AG04450 (cell line): ENCODE results near the gene DACT3. TPM values are rescaled to one million over a fixed set of nuclear protein-coding genes. Genes with fewer than 3 reads are reported as not detected.

Source experiments
- CTCF ChIA-PET: fragments of 300-600, 350-600 bp; formaldehyde crosslinking; extraction: SDS; loops from one replicate; lab custom pipeline; 2022; ENCODE audit warnings: antibody characterized with exemption, inconsistent platforms; lab: Charles Lee
- POLR2A ChIA-PET: fragments of 350-600 bp; formaldehyde crosslinking; extraction: SDS; loops from one replicate; lab custom pipeline; 2021; ENCODE audit warnings: antibody characterized with exemption, inconsistent platforms; lab: Yijun Ruan, JAX
- DNase-seq: peaks from one replicate; pipeline ENCODE4 v3.0.0-alpha.2; 2011; ENCODE audit warnings: low read depth, low spot score
- H3K27ac ChIP-seq: one replicate; pipeline ENCODE4 v1.5.1; 2012; ENCODE audit warnings: low read depth, low read length, control low read depth
- H3K27me3 ChIP-seq: one replicate; pipeline ENCODE4 v1.6.0; 2012; ENCODE audit warnings: low read length; ENCODE audit not compliant: control insufficient read depth, insufficient read depth
- H3K4me3 ChIP-seq: 2 replicates; pipeline ENCODE4 v1.5.1; 2011; ENCODE audit warnings: mild to moderate bottlenecking, low read depth, low read length, control low read depth
- H3K9me3 ChIP-seq: 2 replicates; pipeline ENCODE4 v1.5.1; 2012; ENCODE audit warnings: low read length; ENCODE audit not compliant: control insufficient read depth, insufficient read depth
- polyA plus RNA-seq: library from polyadenylated mRNA; depleted of rRNA; stranded (reverse); fragments of >200 nt; gene quantifications from 2 replicates; pipeline ENCODE4 v1.2.3, GENCODE V29; 2011
- TF ChIP-seq, protein P1 (sequence below): IDR thresholded peaks from 2 replicates; pipeline ENCODE4 v1.5.1; 2011; ENCODE audit warnings: low read depth, low read length, control low read depth, inconsistent platforms

DACT3 gene
- polyA plus RNA-seq, 1 experiment = 6.1 TPM

DNA sequence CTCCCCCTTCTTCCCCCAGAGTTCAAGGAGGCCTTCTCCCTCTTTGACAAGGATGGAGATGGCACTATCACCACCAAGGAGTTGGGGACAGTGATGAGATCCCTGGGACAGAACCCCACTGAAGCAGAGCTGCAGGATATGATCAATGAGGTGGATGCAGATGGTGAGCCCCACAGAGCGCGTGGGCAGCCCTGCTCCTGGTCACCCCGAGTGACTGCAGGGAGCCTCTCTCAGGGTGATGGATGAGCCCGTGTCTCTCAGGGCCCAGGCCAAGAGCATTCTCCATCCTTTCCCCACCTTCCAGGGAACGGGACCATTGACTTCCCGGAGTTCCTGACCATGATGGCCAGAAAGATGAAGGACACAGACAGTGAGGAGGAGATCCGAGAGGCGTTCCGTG, 52.8 kb downstream of the DACT3 start:
- no peaks in the 10 kb centered on the region for H3K9me3 ChIP-seq
- H3K27me3 ChIP-seq = no peaks in the 10 kb centered on the region
- ChIA-PET CTCF (interaction anchor here (1.3 to 1.9 kb wide), 2 partner anchors 23 to 65 kb away, joined by 3 to 5 read pairs; no protein-coding TSS in a partner anchor), POLR2A (no interaction called here)
- no peak for DNase-seq
- H3K27ac ChIP-seq = no peak overlapping the region
- H3K4me3 ChIP-seq = no peak overlapping the region
- TF ChIP-seq, protein P1, sequence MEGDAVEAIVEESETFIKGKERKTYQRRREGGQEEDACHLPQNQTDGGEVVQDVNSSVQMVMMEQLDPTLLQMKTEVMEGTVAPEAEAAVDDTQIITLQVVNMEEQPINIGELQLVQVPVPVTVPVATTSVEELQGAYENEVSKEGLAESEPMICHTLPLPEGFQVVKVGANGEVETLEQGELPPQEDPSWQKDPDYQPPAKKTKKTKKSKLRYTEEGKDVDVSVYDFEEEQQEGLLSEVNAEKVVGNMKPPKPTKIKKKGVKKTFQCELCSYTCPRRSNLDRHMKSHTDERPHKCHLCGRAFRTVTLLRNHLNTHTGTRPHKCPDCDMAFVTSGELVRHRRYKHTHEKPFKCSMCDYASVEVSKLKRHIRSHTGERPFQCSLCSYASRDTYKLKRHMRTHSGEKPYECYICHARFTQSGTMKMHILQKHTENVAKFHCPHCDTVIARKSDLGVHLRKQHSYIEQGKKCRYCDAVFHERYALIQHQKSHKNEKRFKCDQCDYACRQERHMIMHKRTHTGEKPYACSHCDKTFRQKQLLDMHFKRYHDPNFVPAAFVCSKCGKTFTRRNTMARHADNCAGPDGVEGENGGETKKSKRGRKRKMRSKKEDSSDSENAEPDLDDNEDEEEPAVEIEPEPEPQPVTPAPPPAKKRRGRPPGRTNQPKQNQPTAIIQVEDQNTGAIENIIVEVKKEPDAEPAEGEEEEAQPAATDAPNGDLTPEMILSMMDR = no peak

DNA sequence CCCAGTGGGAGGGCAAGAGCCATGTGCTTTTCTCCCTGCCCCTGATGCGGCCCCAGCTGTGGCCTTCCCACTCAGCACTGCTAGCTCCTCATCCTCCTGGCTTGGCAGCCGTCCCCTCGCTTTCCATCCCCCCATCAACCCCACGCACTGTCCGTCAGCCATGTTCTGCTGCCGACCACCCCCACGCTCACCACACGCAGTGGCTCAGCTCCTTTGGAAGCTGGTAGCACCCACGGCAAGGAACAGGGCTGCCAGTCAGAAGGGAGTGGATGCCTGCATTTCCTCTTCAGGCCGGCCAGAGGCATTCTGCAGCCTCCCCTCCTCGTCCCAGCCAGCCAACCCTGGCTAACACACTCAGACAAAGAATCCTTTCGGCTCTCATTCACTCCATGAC, 53.5 kb downstream of the DACT3 start:
- CTCF ChIA-PET = interaction anchor here (0.5 to 1.9 kb wide), 4 partner anchors 16 to 212 kb away, joined by 3 to 7 read pairs (median 4); no protein-coding TSS in a partner anchor

DNA sequence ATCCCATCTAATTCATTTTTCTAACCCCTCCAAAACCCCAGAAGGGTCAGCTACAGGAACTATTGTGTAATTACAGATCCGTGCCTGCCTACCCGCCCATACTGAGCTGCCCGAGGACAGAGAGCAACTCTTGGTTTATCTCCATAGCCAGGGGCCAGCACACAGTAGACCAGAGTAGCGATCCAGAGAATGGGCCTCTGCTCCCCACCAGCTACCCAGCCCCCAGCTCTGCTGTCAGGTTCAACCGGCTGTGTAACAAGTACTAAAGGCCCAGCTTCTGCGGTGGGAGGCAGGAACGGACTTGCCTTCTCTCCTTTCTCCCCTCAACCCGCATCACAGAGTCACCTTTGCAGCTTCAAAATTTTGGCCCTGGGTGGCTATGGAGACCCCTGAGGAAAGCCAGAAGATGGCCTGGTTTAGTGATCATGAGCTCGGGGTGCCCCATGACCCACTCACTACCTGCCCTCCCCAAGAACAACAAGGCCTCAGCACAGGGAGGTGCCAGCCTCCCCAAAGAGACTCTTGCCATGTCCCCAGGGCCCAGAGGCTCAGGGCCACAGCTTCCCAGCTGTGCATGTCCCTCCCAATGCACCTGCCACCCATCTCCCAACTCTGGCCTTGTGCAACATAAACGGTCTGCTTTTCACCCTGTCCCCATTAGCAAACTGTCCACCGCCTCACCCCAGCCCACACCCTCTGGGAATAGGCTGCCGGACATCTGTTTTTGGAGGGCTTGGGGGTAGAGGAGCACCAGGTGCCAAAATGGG, 54.1 kb downstream of the DACT3 start:
- CTCF ChIA-PET = interaction anchor here (0.5 to 2.0 kb wide), 8 partner anchors 7 to 212 kb away, joined by 3 to 20 read pairs (median 4); no protein-coding TSS in a partner anchor
- POLR2A ChIA-PET = interaction anchor here (0.6 kb wide), 1 partner anchor 16 kb away, joined by 11 read pairs; no protein-coding TSS in a partner anchor
- TF ChIP-seq, protein P1 = no peak

More for the DNA sequence above, 53.5 kb downstream of the DACT3 start:
- Histone ChIP-seq H3K27me3 (no peaks in the 10 kb centered on the region), H3K9me3 (no peaks in the 10 kb centered on the region), H3K4me3 (no peak overlapping the region), H3K27ac (no peak overlapping the region)
- TF ChIP-seq, protein P1 = no peak
- DNase-seq = no peak
- POLR2A ChIA-PET = no interaction called here

DNA sequence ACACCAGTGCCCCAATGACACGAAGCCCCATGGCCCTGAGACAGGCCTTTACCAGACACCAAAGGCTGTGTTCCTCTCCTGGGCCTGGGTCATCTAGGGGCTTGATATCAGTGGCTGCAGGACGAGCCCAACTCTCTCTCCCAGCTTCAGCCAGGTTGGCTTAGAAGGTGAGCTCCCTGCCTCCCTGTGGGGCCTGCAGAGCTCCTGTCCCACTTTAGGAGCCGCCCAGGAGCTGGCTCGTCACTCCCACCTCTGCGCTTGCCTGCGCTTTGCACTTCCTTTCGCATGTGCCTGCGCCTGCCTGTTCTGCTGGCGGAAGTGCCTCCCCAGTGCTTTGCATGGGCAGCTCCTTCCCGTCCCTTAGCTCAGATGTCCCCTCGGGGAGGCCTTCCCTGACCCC, 55.0 kb downstream of the DACT3 start:
- no peaks in the 10 kb centered on the region; the same call in 1 of the 2 replicates for H3K9me3 ChIP-seq
- DNase-seq = no peak
- no peak overlapping the region for H3K27ac ChIP-seq
- TF ChIP-seq, protein P1 = no peak
- ChIA-PET POLR2A (interaction anchor here (0.6 kb wide), 1 partner anchor 17 kb away, joined by 11 read pairs; no protein-coding TSS in a partner anchor), CTCF (interaction anchor here (0.5 to 2.0 kb wide), 5 partner anchors 8 to 160 kb away, joined by 3 to 20 read pairs (median 4); no protein-coding TSS in a partner anchor)
- no peaks in the 10 kb centered on the region for H3K27me3 ChIP-seq
- no peak overlapping the region for H3K4me3 ChIP-seq

More for the DNA sequence above, 54.1 kb downstream of the DACT3 start:
- Histone ChIP-seq H3K27me3 (no peaks in the 10 kb centered on the region), H3K9me3 (no peaks in the 10 kb centered on the region), H3K4me3 (no peak overlapping the region), H3K27ac (no peak overlapping the region)
- DNase-seq = no peak
